ENCODE measurements around the gene SKIC8.

The SKIC8 gene

DNA sequence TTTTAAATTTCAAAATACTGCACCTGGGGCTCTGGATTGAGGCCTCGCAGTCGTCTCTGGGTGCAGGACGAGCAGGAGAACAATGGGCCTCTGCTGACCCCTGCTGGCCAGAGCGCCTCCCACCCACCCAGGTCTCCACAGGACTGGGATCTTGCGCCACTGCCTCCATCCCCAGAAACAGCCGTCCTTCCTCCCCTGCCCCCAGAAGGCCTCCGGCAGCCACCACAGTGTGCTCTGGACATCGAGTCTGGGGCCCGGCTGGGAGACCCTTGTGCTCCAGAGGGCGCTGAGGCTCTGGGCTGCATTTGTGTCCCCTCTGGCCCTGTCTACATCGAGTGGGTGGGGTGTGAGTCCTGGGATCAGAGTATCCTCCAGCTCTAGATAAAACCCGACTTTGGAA lies 58.4 kb downstream of the SKIC8 start:
- Histone ChIP-seq H3K27me3 (ENCODE audit: low read depth, low read length) (no peaks in the 10 kb centered on the region), H3K9me3 (ENCODE audit: insufficient read depth, low read length) (no peaks in the 10 kb centered on the region), H2AFZ (ENCODE audit: low read depth, low read length) (peak overlapping the region; percentile 69; the same call in 1 of the 2 replicates), H3K4me1 (ENCODE audit: low read length) (no peaks in the 10 kb centered on the region), H3K79me2 (ENCODE audit: low read length) (no peaks in the 10 kb centered on the region), H3K4me2 (ENCODE audit: low read length) (peak overlapping the region; percentile 43), H4K20me1 (ENCODE audit: insufficient read depth, low read length) (no peaks in the 10 kb centered on the region), H3K36me3 (replicated peaks; ENCODE audit: low read depth, low read length) (no peaks in the 10 kb centered on the region), H3K4me3 (ENCODE audit: low read length) (no peak overlapping the region), H3K9ac (ENCODE audit: low read length) (no peak overlapping the region), H3K27ac (ENCODE audit: low read length) (no peak overlapping the region)
- no peak for TF ChIP-seq EZH2phosphoT487 (IDR thresholded peaks at IDR 0.05; ENCODE audit: low read depth)
- TF ChIP-seq, protein P1, sequence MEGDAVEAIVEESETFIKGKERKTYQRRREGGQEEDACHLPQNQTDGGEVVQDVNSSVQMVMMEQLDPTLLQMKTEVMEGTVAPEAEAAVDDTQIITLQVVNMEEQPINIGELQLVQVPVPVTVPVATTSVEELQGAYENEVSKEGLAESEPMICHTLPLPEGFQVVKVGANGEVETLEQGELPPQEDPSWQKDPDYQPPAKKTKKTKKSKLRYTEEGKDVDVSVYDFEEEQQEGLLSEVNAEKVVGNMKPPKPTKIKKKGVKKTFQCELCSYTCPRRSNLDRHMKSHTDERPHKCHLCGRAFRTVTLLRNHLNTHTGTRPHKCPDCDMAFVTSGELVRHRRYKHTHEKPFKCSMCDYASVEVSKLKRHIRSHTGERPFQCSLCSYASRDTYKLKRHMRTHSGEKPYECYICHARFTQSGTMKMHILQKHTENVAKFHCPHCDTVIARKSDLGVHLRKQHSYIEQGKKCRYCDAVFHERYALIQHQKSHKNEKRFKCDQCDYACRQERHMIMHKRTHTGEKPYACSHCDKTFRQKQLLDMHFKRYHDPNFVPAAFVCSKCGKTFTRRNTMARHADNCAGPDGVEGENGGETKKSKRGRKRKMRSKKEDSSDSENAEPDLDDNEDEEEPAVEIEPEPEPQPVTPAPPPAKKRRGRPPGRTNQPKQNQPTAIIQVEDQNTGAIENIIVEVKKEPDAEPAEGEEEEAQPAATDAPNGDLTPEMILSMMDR (IDR thresholded peaks at IDR 0.05; ENCODE audit: low read depth, low read length): peak; percentile 86

DNA sequence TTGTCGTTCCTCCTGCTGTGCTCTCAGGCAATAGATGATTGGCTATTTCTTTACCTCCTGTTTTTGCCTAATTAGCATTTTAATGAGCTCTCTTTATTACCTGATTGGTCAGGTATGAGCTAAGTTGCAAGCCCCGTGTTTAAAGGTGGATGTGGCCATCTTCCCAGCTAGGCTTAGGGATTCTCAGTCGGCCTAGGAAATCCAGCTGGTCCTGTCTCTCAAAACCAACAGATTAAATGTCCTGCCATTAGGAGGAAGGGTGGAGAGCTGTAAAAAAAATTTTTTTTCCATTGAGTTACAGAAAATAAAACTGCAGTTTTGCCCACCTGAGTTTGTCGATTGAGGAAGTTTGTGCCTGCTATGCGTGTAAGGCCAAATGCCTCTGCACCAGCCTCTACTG lies 59.6 kb downstream of the SKIC8 start:
- H2AFZ ChIP-seq (ENCODE audit: low read depth, low read length): no peak overlapping the region
- no peaks in the 10 kb centered on the region for H3K36me3 ChIP-seq (replicated peaks; ENCODE audit: low read depth, low read length)
- H3K4me2 ChIP-seq (ENCODE audit: low read length): no peak overlapping the region
- no peaks in the 10 kb centered on the region for H3K9me3 ChIP-seq (ENCODE audit: insufficient read depth, low read length)
- H3K4me1 ChIP-seq (ENCODE audit: low read length): peaks cover 1% of the 10 kb centered on the region; the same call in 1 of the 2 replicates
- TF ChIP-seq, protein P1 (IDR thresholded peaks at IDR 0.05; ENCODE audit: low read depth, low read length): no peak
- no peak for TF ChIP-seq EZH2phosphoT487 (IDR thresholded peaks at IDR 0.05; ENCODE audit: low read depth)
- H3K9ac ChIP-seq (ENCODE audit: low read length): no peak overlapping the region
- H4K20me1 ChIP-seq (ENCODE audit: insufficient read depth, low read length): no peaks in the 10 kb centered on the region
- no peak overlapping the region for H3K27ac ChIP-seq (ENCODE audit: low read length)
- no peaks in the 10 kb centered on the region for H3K79me2 ChIP-seq (ENCODE audit: low read length)
- H3K27me3 ChIP-seq (ENCODE audit: low read depth, low read length): peaks cover 4% of the 10 kb centered on the region
- no peak overlapping the region for H3K4me3 ChIP-seq (ENCODE audit: low read length)

DNA sequence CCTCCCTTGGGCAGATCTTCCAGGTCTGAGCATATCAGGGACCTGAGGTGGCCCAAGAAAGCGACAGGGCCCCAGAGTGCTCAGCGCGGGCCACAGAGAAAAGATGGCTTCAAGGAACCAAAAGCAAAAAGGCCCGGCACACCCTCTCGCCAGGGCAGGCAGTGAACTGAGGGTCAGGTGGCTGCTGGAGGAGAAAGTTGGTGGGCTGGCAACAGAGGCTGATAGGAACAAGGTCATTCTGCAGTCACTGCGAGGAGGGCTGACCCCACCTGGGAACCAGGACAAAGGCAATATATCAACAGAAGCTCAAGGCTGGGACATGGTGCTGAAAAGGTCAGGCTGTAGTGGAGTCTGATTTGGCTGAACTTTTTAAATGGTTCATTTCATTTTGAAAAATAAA lies 62.3 kb downstream of the SKIC8 start:
- Histone ChIP-seq H3K9ac (ENCODE audit: low read length) (no peak overlapping the region), H3K4me3 (ENCODE audit: low read length) (no peak overlapping the region), H3K4me1 (ENCODE audit: low read length) (peaks cover 5% of the 10 kb centered on the region; the same call in 1 of the 2 replicates), H3K27me3 (ENCODE audit: low read depth, low read length) (peaks cover 17% of the 10 kb centered on the region), H3K27ac (ENCODE audit: low read length) (no peak overlapping the region), H2AFZ (ENCODE audit: low read depth, low read length) (no peak overlapping the region), H3K9me3 (ENCODE audit: insufficient read depth, low read length) (no peaks in the 10 kb centered on the region), H3K36me3 (replicated peaks; ENCODE audit: low read depth, low read length) (no peaks in the 10 kb centered on the region), H3K79me2 (ENCODE audit: low read length) (no peaks in the 10 kb centered on the region), H4K20me1 (ENCODE audit: insufficient read depth, low read length) (no peaks in the 10 kb centered on the region), H3K4me2 (ENCODE audit: low read length) (no peak overlapping the region)
- TF ChIP-seq, protein P1 (IDR thresholded peaks at IDR 0.05; ENCODE audit: low read depth, low read length): no peak
- TF ChIP-seq EZH2phosphoT487 (IDR thresholded peaks at IDR 0.05; ENCODE audit: low read depth): no peak

DNA sequence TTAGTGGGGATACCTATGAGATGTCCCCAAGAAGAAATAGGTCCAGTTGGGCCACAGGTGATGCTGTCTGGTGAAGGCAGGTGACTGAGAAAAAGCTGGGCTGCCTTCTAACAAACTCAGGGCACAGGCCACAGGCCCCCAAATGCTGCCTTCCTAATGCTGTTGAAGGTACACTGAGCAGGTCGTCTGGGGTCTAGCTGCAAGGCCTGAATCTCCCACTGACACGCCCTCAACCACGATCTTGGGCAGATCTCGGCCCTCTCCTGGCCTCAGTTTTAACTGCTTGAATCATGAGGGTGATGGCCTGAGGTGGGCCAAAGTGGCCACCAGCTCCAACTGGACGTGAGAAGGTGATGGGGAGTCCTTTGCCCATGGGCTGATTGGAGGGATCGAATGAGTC lies 62.9 kb downstream of the SKIC8 start:
- no peak overlapping the region for H2AFZ ChIP-seq (ENCODE audit: low read depth, low read length)
- no peak for TF ChIP-seq EZH2phosphoT487 (IDR thresholded peaks at IDR 0.05; ENCODE audit: low read depth)
- TF ChIP-seq, protein P1 (IDR thresholded peaks at IDR 0.05; ENCODE audit: low read depth, low read length): no peak

More for the DNA sequence above, 62.9 kb downstream of the SKIC8 start:
- H3K27me3 ChIP-seq (ENCODE audit: low read depth, low read length): peaks cover 17% of the 10 kb centered on the region
- no peak overlapping the region for H3K4me3 ChIP-seq (ENCODE audit: low read length)
- H3K4me1 ChIP-seq (ENCODE audit: low read length): peaks cover 5% of the 10 kb centered on the region; the same call in 1 of the 2 replicates
- no peaks in the 10 kb centered on the region for H3K79me2 ChIP-seq (ENCODE audit: low read length)
- no peaks in the 10 kb centered on the region for H3K9me3 ChIP-seq (ENCODE audit: insufficient read depth, low read length)
- H3K36me3 ChIP-seq (replicated peaks; ENCODE audit: low read depth, low read length): no peaks in the 10 kb centered on the region
- no peak overlapping the region for H3K4me2 ChIP-seq (ENCODE audit: low read length)
- H3K27ac ChIP-seq (ENCODE audit: low read length): no peak overlapping the region
- no peaks in the 10 kb centered on the region for H4K20me1 ChIP-seq (ENCODE audit: insufficient read depth, low read length)
- no peak overlapping the region for H3K9ac ChIP-seq (ENCODE audit: low read length)

Data from OCI-LY3 (cell line).